Sigmoid colon (tissue), 7 donors: ENCODE results near the gene CEACAM20. TPM values are rescaled to one million over a fixed set of nuclear protein-coding genes. Genes with fewer than 3 reads are reported as not detected.

ENCODE experiments used
- DNase-seq: peaks from one replicate; pipeline ENCODE4 v3.0.0-alpha.2; 2019
- H3K27ac ChIP-seq, 4 donors: fragments of 200-600 bp; sonication (generic); one replicate each; pipeline ENCODE4 v1.5.1; 2016 to 2019; ENCODE audit warnings: mild to moderate bottlenecking in 1 of 4
- H3K27me3 ChIP-seq, 3 donors: fragments of 200-600 bp; sonication (generic); one replicate each; pipeline ENCODE4 v1.5.1; 2019; ENCODE audit warnings: mild to moderate bottlenecking in 1 of 3
- H3K36me3 ChIP-seq, 4 donors: fragments of 200-600 bp; sonication (generic); one replicate each; pipeline ENCODE4 v1.5.1; 2016 to 2019
- H3K4me1 ChIP-seq, 4 donors: fragments of 200-600 bp; sonication (generic); one replicate each; pipeline ENCODE4 v1.5.1; 2017 to 2019
- H3K4me3 ChIP-seq, 4 donors: fragments of 200-600 bp; sonication (generic); one replicate each; pipeline ENCODE4 v1.5.1; 2017 to 2019; ENCODE audit warnings: mild to moderate bottlenecking in 2 of 4, moderate library complexity in 1 of 4
- H3K9me3 ChIP-seq, 4 donors: fragments of 200-600 bp in 3 of 4; sonication (generic) in 3 of 4; one replicate each; pipeline versions ENCODE4 v1.5.1 to v1.6.1; 2013 to 2019
- CTCF ChIP-seq, 4 experiments: fragments of 450-650 bp in 3 of 4; fragments of 200-600 bp in 1 of 4; IDR thresholded peaks; one replicate each; pipeline ENCODE4 v1.5.1; 2016 to 2019; ENCODE audit warnings: antibody characterized with exemption in 4 of 4, mild to moderate bottlenecking in 3 of 4, moderate library complexity in 2 of 4
- EP300 ChIP-seq, 4 donors: sonication (generic); formaldehyde crosslinking; IDR thresholded peaks; one replicate each; pipeline ENCODE4 v1.6.1; 2017; ENCODE audit warnings: antibody characterized with exemption in 4 of 4
- POLR2A ChIP-seq, 2 donors: fragments of 450-650 bp; IDR thresholded peaks; one replicate each; pipeline ENCODE4 v1.6.1; 2016; ENCODE audit warnings: antibody characterized with exemption in 2 of 2, mild to moderate bottlenecking in 2 of 2, moderate library complexity in 2 of 2
- POLR2AphosphoS5 ChIP-seq, 4 donors: sonication (generic); formaldehyde crosslinking; IDR thresholded peaks; one replicate each; pipeline ENCODE4 v1.6.1; 2017; ENCODE audit warnings: antibody characterized with exemption in 4 of 4
- WGBS, 2 donors: extraction: QIAGEN DNeasy Blood & Tissue Kit; methylation state at CpG; one replicate each; pipeline ENCODE4 v1.1.7; 2013; 5-methylcytosine and 5-hydroxymethylcytosine counted together
- intact Hi-C: fragments of 100-400 bp; cut with DNase I; formaldehyde crosslinking; loops from one replicate; pipeline ENCODE4 v1.15.1; 2023
- polyA plus RNA-seq, 3 donors: library from polyadenylated mRNA; stranded (reverse); fragments of 200-250 nt; gene quantifications; one replicate each; pipeline ENCODE4 v1.2.3, GENCODE V29; 2013
- total RNA-seq, 4 donors: library from RNA; depleted of rRNA; stranded (reverse); fragments of >200 nt; gene quantifications; one replicate each; pipeline ENCODE4 v1.1.0, GENCODE V29; 2016
- donor health status: healthy with polysubstance abuse.
- donor health status: Bipolar disorder and iron deficiency.
- donor health status: healthy.

The CEACAM20 gene
- total and polyA plus RNA-seq, 7 donors = 0.22 to 0.36 TPM; not detected in 5

GRCh38 chr19:44532819-44533218 is 3.3 kb upstream of the CEACAM20 start:
- Histone ChIP-seq H3K9me3 (no peaks in the 10 kb centered on the region), H3K36me3 (no peaks in the 10 kb centered on the region), H3K27ac (no peak overlapping the region), H3K27me3 (peaks cover 0 to 8% (median 0%) of the 10 kb centered on the region in 3 donors), H3K4me1 (no peaks in the 10 kb centered on the region), H3K4me3 (no peak overlapping the region)
- 66 to 78% methylated on average over 5 of the region's 5 CpGs for WGBS, 2 donors
- intact Hi-C loops = no loop called here
- DNase-seq = no peak
- TF ChIP-seq EP300 (IDR thresholded peaks at IDR 0.05) = no peak
- TF ChIP-seq POLR2AphosphoS5 (IDR thresholded peaks at IDR 0.05) = no peak
- TF ChIP-seq POLR2A (IDR thresholded peaks at IDR 0.05) = no peak
- TF ChIP-seq CTCF (IDR thresholded peaks at IDR 0.05) = no peak

- TF ChIP-seq CTCF (IDR thresholded peaks at IDR 0.05) (no peak), EP300 (IDR thresholded peaks at IDR 0.05) (no peak), POLR2A (IDR thresholded peaks at IDR 0.05) (no peak), POLR2AphosphoS5 (IDR thresholded peaks at IDR 0.05) (no peak)
- H3K27ac ChIP-seq = no peak overlapping the region
- no peaks in the 10 kb centered on the region for H3K9me3 ChIP-seq
- intact Hi-C loops = no loop called here
- H3K4me3 ChIP-seq = no peak overlapping the region
- no peak for DNase-seq
- no peaks in the 10 kb centered on the region for H3K36me3 ChIP-seq
- WGBS, 2 donors = 71 to 73% methylated on average over 6 of the region's 6 CpGs
- H3K4me1 ChIP-seq = no peaks in the 10 kb centered on the region
- peaks cover 0 to 8% (median 0%) of the 10 kb centered on the region in 3 donors for H3K27me3 ChIP-seq
Observed at GRCh38 chr19:44530777-44531176, 1.3 kb upstream of the CEACAM20 start.

GRCh38 chr19:44527554-44527953 is 1.9 kb downstream of the CEACAM20 start:
- Histone ChIP-seq H3K27ac (no peak overlapping the region), H3K4me3 (no peak overlapping the region), H3K4me1 (no peaks in the 10 kb centered on the region), H3K36me3 (no peaks in the 10 kb centered on the region), H3K27me3 (peaks cover 0 to 11% (median 0%) of the 10 kb centered on the region in 3 donors), H3K9me3 (no peaks in the 10 kb centered on the region)
- DNase-seq = no peak
- intact Hi-C loops = no loop called here
- no peak for TF ChIP-seq CTCF (IDR thresholded peaks at IDR 0.05)
- TF ChIP-seq EP300 (IDR thresholded peaks at IDR 0.05) = no peak
- no peak for TF ChIP-seq POLR2A (IDR thresholded peaks at IDR 0.05)
- TF ChIP-seq POLR2AphosphoS5 (IDR thresholded peaks at IDR 0.05) = no peak
- 82 to 83% methylated on average over 7 of the region's 7 CpGs for WGBS, 2 donors

GRCh38 chr19:44525721-44526430 is 3.6 kb downstream of the CEACAM20 start:
- no peak for DNase-seq
- Histone ChIP-seq H3K4me1 (no peaks in the 10 kb centered on the region), H3K27me3 (peaks cover 0 to 11% (median 0%) of the 10 kb centered on the region in 3 donors), H3K4me3 (no peak overlapping the region), H3K27ac (no peak overlapping the region), H3K36me3 (no peaks in the 10 kb centered on the region), H3K9me3 (no peaks in the 10 kb centered on the region)
- no peak for TF ChIP-seq EP300 (IDR thresholded peaks at IDR 0.05)
- TF ChIP-seq POLR2AphosphoS5 (IDR thresholded peaks at IDR 0.05) = no peak
- TF ChIP-seq POLR2A (IDR thresholded peaks at IDR 0.05) = no peak
- TF ChIP-seq CTCF (IDR thresholded peaks at IDR 0.05) = no peak
- 29 to 46% methylated on average over 4 of the region's 4 CpGs for WGBS, 2 donors
- intact Hi-C loops = no loop called here

GRCh38 chr19:44521370-44521769 is 8.1 kb downstream of the CEACAM20 start:
- H3K4me1 ChIP-seq = no peaks in the 10 kb centered on the region
- 90 to 92% methylated on average over 2 of the region's 2 CpGs for WGBS, 2 donors
- no peaks in the 10 kb centered on the region for H3K9me3 ChIP-seq
- H3K27ac ChIP-seq = no peak overlapping the region
- no peak overlapping the region for H3K4me3 ChIP-seq
- H3K27me3 ChIP-seq = peaks cover 0 to 4% (median 0%) of the 10 kb centered on the region in 3 donors
- H3K36me3 ChIP-seq = no peaks in the 10 kb centered on the region
- TF ChIP-seq EP300 (IDR thresholded peaks at IDR 0.05) (no peak), POLR2A (IDR thresholded peaks at IDR 0.05) (no peak), POLR2AphosphoS5 (IDR thresholded peaks at IDR 0.05) (no peak), CTCF (IDR thresholded peaks at IDR 0.05) (no peak)
- intact Hi-C loops = no loop called here
- no peak for DNase-seq
